ENCODE measurements around the gene SEMA4A.

Gene SEMA4A

GRCh38 chr1:156151093-156151688 is 2.2 kb upstream of the SEMA4A start:
- no peak for TF ChIP-seq CTCF (conservative IDR thresholded peaks at IDR 0.05)
- no peak for TF ChIP-seq ZFX (IDR thresholded peaks at IDR 0.05)
- H3K27ac ChIP-seq: no peak overlapping the region

- peak overlapping the region; percentile 79 for H3K27ac ChIP-seq
- TF ChIP-seq ZFX (IDR thresholded peaks at IDR 0.05): no peak
- TF ChIP-seq CTCF (conservative IDR thresholded peaks at IDR 0.05): no peak
These were observed 757 bp upstream of the SEMA4A start for GRCh38 chr1:156152628-156153027.

- peak overlapping the region; percentile 79 for H3K27ac ChIP-seq
- TF ChIP-seq CTCF (conservative IDR thresholded peaks at IDR 0.05) (no peak), ZFX (IDR thresholded peaks at IDR 0.05) (no peak)
These were observed 948 bp downstream of the SEMA4A start for GRCh38 chr1:156154317-156154749.

- H3K27ac ChIP-seq: no peak overlapping the region
- TF ChIP-seq CTCF (conservative IDR thresholded peaks at IDR 0.05): no peak
- TF ChIP-seq ZFX (IDR thresholded peaks at IDR 0.05): no peak
These were observed 2.5 kb downstream of the SEMA4A start for GRCh38 chr1:156155756-156156510.

GRCh38 chr1:156157506-156157905 is 4.1 kb downstream of the SEMA4A start:
- no peak for TF ChIP-seq ZFX (IDR thresholded peaks at IDR 0.05)
- TF ChIP-seq CTCF (conservative IDR thresholded peaks at IDR 0.05): no peak
- no peak overlapping the region for H3K27ac ChIP-seq

- no peak overlapping the region for H3K27ac ChIP-seq
- TF ChIP-seq CTCF (conservative IDR thresholded peaks at IDR 0.05) (no peak), ZFX (IDR thresholded peaks at IDR 0.05) (no peak)
These were observed 4.6 kb downstream of the SEMA4A start for GRCh38 chr1:156157966-156158365.

GRCh38 chr1:156160000-156160742 is 6.8 kb downstream of the SEMA4A start:
- no peak overlapping the region for H3K27ac ChIP-seq
- TF ChIP-seq CTCF (conservative IDR thresholded peaks at IDR 0.05) (no peak), ZFX (IDR thresholded peaks at IDR 0.05) (no peak)

All from C4-2B (cell line).